CD14-positive monocyte (primary cell): ENCODE results near the gene GALNT15. TPM values are rescaled to one million over a fixed set of nuclear protein-coding genes. Genes with fewer than 3 reads are reported as not detected.
A peak's percentile ranks its signal among the peaks of the same experiment; 100 is the strongest.

ENCODE experiments used
- DNase-seq, 3 donors: peaks; one replicate each; pipeline ENCODE4 v3.0.0-alpha.2; 2011 to 2022
- H2AFZ ChIP-seq: 2 replicates; pipeline ENCODE4 v1.6.0; 2012; ENCODE audit warnings: mild to moderate bottlenecking, low read depth, low read length, inconsistent platforms; ENCODE audit not compliant: insufficient read depth, poor library complexity, severe bottlenecking
- H3K27ac ChIP-seq, 2 donors: 1 replicate in 1 of 2; 2 replicates in 1 of 2; pipeline ENCODE4 v1.5.1; 2012 to 2013; ENCODE audit warnings: low read length in 2 of 2, control low read depth in 1 of 2, inconsistent platforms in 1 of 2, low read depth in 1 of 2, mild to moderate bottlenecking in 1 of 2
- H3K27me3 ChIP-seq, 2 donors: one replicate each; pipeline versions ENCODE4 v1.6.0 to v1.6.1; 2011 to 2013; ENCODE audit warnings: low read length in 2 of 2; ENCODE audit not compliant: control insufficient read depth in 2 of 2, insufficient read depth in 2 of 2
- H3K36me3 ChIP-seq, 2 donors: replicated peaks in 1 of 2; 1 replicate in 1 of 2; 2 replicates in 1 of 2; pipeline versions ENCODE4 v1.5.1 to v1.6.1; 2012 to 2013; ENCODE audit warnings: low read length in 2 of 2, control low read depth in 1 of 2, inconsistent platforms in 1 of 2, mild to moderate bottlenecking in 1 of 2; ENCODE audit not compliant: insufficient read depth in 2 of 2, control insufficient read depth in 1 of 2
- H3K4me1 ChIP-seq, 2 donors: 1 replicate in 1 of 2; 2 replicates in 1 of 2; pipeline versions ENCODE4 v1.5.1 to v1.6.1; 2012 to 2013; ENCODE audit warnings: low read length in 2 of 2, control low read depth in 1 of 2, inconsistent platforms in 1 of 2, mild to moderate bottlenecking in 1 of 2, moderate library complexity in 1 of 2; ENCODE audit not compliant: insufficient read depth in 2 of 2, control insufficient read depth in 1 of 2
- H3K4me2 ChIP-seq: replicated peaks from 2 replicates; pipeline ENCODE3; 2012; ENCODE audit warnings: low read length, moderate library complexity, mild to moderate bottlenecking; ENCODE audit not compliant: poor library complexity, severe bottlenecking; ENCODE audit errors: extremely low read depth
- H3K4me3 ChIP-seq, 3 experiments: fragments of 200-600 bp in 1 of 3; sonication (generic) in 1 of 3; replicated peaks in 1 of 3; 1 replicate in 2 of 3; 2 replicates in 1 of 3; pipeline ENCODE4 v1.5.1; 2011 to 2013; ENCODE audit warnings: low read length in 3 of 3, mild to moderate bottlenecking in 3 of 3, control low read depth in 2 of 3, low read depth in 2 of 3, inconsistent platforms in 1 of 3, moderate library complexity in 1 of 3
- H3K79me2 ChIP-seq: 2 replicates; pipeline ENCODE4 v1.6.0; 2012; ENCODE audit warnings: mild to moderate bottlenecking, control low read depth, inconsistent platforms, low read length, moderate library complexity; ENCODE audit not compliant: insufficient read depth
- H3K9ac ChIP-seq: 2 replicates; pipeline ENCODE4 v1.6.0; 2017; ENCODE audit warnings: low read length, mild to moderate bottlenecking; ENCODE audit not compliant: insufficient read depth, poor library complexity, severe bottlenecking
- H3K9me3 ChIP-seq, 2 donors: replicated peaks in 1 of 2; 1 replicate in 1 of 2; 2 replicates in 1 of 2; pipeline versions ENCODE4 v1.5.1 to v1.6.1; 2012 to 2013; ENCODE audit warnings: low read length in 2 of 2, control low read depth in 1 of 2; ENCODE audit not compliant: control insufficient read depth in 1 of 2, insufficient read depth in 1 of 2
- H4K20me1 ChIP-seq: 2 replicates; pipeline ENCODE4 v1.6.0; 2012; ENCODE audit warnings: mild to moderate bottlenecking, low read length, control low read depth, moderate library complexity; ENCODE audit not compliant: insufficient read depth
- H3K27ac Mint-ChIP-seq, 7 donors: one replicate each; pipeline ENCODE4 v1.8.0; 2020; ENCODE audit warnings: mild to moderate bottlenecking in 7 of 7, mixed read lengths in 7 of 7, moderate library complexity in 6 of 7, inconsistent platforms in 2 of 7
- H3K27me3 Mint-ChIP-seq, 3 donors: one replicate each; pipeline ENCODE4 v1.8.0; 2021 to 2022; ENCODE audit warnings: low read depth in 3 of 3, mild to moderate bottlenecking in 3 of 3, mixed read lengths in 3 of 3, moderate library complexity in 3 of 3, inconsistent platforms in 1 of 3
- H3K36me3 Mint-ChIP-seq, 2 donors: one replicate each; pipeline ENCODE4 v1.8.0; 2020; ENCODE audit warnings: mixed read lengths in 2 of 2, inconsistent platforms in 1 of 2, mild to moderate bottlenecking in 1 of 2
- H3K4me1 Mint-ChIP-seq: one replicate; pipeline ENCODE4 v1.8.0; 2020; ENCODE audit warnings: mild to moderate bottlenecking, mixed read lengths
- H3K4me3 Mint-ChIP-seq, 2 donors: one replicate each; pipeline ENCODE4 v1.8.0; 2020; ENCODE audit warnings: mild to moderate bottlenecking in 2 of 2, mixed read lengths in 2 of 2, moderate library complexity in 1 of 2
- H3K9me3 Mint-ChIP-seq, 7 donors: one replicate each; pipeline ENCODE4 v1.8.0; 2020 to 2022; ENCODE audit warnings: mixed read lengths in 7 of 7, mild to moderate bottlenecking in 6 of 7, moderate library complexity in 6 of 7, inconsistent platforms in 2 of 7
- CTCF ChIP-seq: fragments of 200-600 bp; IDR thresholded peaks from one replicate; pipeline ENCODE4 v1.8.0; 2022; ENCODE audit warnings: antibody characterized with exemption, mild to moderate bottlenecking
- WGBS: methylation state at CpG from one replicate; pipeline ENCODE4 v1.1.5; 2013; ENCODE audit warnings: missing lambda C conversion rate; ENCODE audit not compliant: insufficient coverage; 5-methylcytosine and 5-hydroxymethylcytosine counted together
- intact Hi-C, 2 donors: fragments of 100-400 bp; cut with micrococcal nuclease; formaldehyde crosslinking; loops; one replicate each; pipeline versions ENCODE4 v1.15.0 to v1.15.1; 2023
- polyA plus RNA-seq, 3 donors: library from polyadenylated mRNA; depleted of rRNA in 1 of 3; unstranded in 2 of 3; stranded (reverse) in 1 of 3; fragments of 300-500 nt in 2 of 3; fragments of >200 nt in 1 of 3; fragmentation: Illumina TruSeq in 2 of 3; gene quantifications; 1 replicate in 2 of 3; 2 replicates in 1 of 3; pipeline ENCODE4 v1.2.3, GENCODE V29; 2012 to 2021

The GALNT15 gene
- polyA plus RNA-seq, 3 donors: not detected

- H3K4me2 ChIP-seq: no peak overlapping the region
- H3K27ac Mint-ChIP-seq: no peak overlapping the region
- 77% methylated on average over 3 of the region's 3 CpGs for WGBS
- peaks cover 24% of the 10 kb centered on the region for H3K4me1 Mint-ChIP-seq
- no peak overlapping the region for H3K9ac ChIP-seq
- no peaks in the 10 kb centered on the region for H3K9me3 ChIP-seq
- H3K27me3 ChIP-seq: no peaks in the 10 kb centered on the region
- H3K36me3 ChIP-seq: no peaks in the 10 kb centered on the region
- H3K36me3 Mint-ChIP-seq: no peaks in the 10 kb centered on the region
- H3K27ac ChIP-seq: no peak overlapping the region
- no peak overlapping the region for H2AFZ ChIP-seq
- peak in 2 of 3 donors; percentile 16 to 20 for DNase-seq
- H3K4me3 Mint-ChIP-seq: no peak overlapping the region
- no peak overlapping the region for H3K4me3 ChIP-seq
- peaks cover 0 to 2% (median 0%) of the 10 kb centered on the region in 3 donors for H3K27me3 Mint-ChIP-seq
- no peaks in the 10 kb centered on the region for H3K79me2 ChIP-seq
- intact Hi-C loops: loop anchor here in 1 of 2 donors (5.0 kb wide), 1 partner anchor 202 kb away; no protein-coding TSS in a partner anchor
- H4K20me1 ChIP-seq: no peaks in the 10 kb centered on the region
- H3K4me1 ChIP-seq: peaks cover 16 to 23% of the 10 kb centered on the region in 2 donors
- TF ChIP-seq CTCF: peak; percentile 27
- H3K9me3 Mint-ChIP-seq: no peaks in the 10 kb centered on the region
Observed at GRCh38 chr3:16249336-16249735, 74.9 kb downstream of the GALNT15 start.

- H3K4me1 Mint-ChIP-seq: peaks cover 28% of the 10 kb centered on the region
- no peak for DNase-seq
- Histone ChIP-seq H3K4me2 (no peak overlapping the region), H2AFZ (no peak overlapping the region), H3K9ac (no peak overlapping the region), H3K79me2 (no peaks in the 10 kb centered on the region), H3K4me1 (peaks cover 19 to 24% of the 10 kb centered on the region in 2 donors), H3K9me3 (no peaks in the 10 kb centered on the region), H4K20me1 (no peaks in the 10 kb centered on the region), H3K4me3 (no peak overlapping the region), H3K36me3 (no peaks in the 10 kb centered on the region), H3K27me3 (no peaks in the 10 kb centered on the region), H3K27ac (no peak overlapping the region)
- no peaks in the 10 kb centered on the region for H3K9me3 Mint-ChIP-seq
- peaks cover 0 to 2% (median 0%) of the 10 kb centered on the region in 3 donors for H3K27me3 Mint-ChIP-seq
- no peak for TF ChIP-seq CTCF
- no peak overlapping the region for H3K4me3 Mint-ChIP-seq
- no peaks in the 10 kb centered on the region for H3K36me3 Mint-ChIP-seq
- no peak overlapping the region for H3K27ac Mint-ChIP-seq
- intact Hi-C loops: loop anchor here (5.0 kb wide), 2 partner anchors 68 to 203 kb away; no protein-coding TSS in a partner anchor
- WGBS: 80% methylated on average over 1 of the region's 3 CpGs
Observed at GRCh38 chr3:16249886-16250285, 75.4 kb downstream of the GALNT15 start.
